Fibroblast of villous mesenchyme (primary cell): Measurements from ENCODE around the gene SLC22A23. TPM values are rescaled to one million over a fixed set of nuclear protein-coding genes. Genes with fewer than 3 reads are reported as not detected.

Source experiments
- DNase-seq: peaks from one replicate; pipeline ENCODE4 v3.0.0-alpha.2; 2010; ENCODE audit warnings: low read depth
- H3K4me3 ChIP-seq: 2 replicates; pipeline ENCODE4 v1.5.1; 2011; ENCODE audit warnings: low read depth, mild to moderate bottlenecking, low read length
- CTCF ChIP-seq: IDR thresholded peaks from 2 replicates; pipeline ENCODE4 v1.5.1; 2012; ENCODE audit warnings: low read depth, mild to moderate bottlenecking, low read length; ENCODE audit not compliant: insufficient read depth
- total RNA-seq: library from RNA; depleted of rRNA; stranded (reverse); fragments of >200 nt; gene quantifications from 2 replicates; pipeline ENCODE4 v1.2.3, GENCODE V29; 2012

SLC22A23 gene
- total RNA-seq, 1 donor = 2.2 TPM

DNA sequence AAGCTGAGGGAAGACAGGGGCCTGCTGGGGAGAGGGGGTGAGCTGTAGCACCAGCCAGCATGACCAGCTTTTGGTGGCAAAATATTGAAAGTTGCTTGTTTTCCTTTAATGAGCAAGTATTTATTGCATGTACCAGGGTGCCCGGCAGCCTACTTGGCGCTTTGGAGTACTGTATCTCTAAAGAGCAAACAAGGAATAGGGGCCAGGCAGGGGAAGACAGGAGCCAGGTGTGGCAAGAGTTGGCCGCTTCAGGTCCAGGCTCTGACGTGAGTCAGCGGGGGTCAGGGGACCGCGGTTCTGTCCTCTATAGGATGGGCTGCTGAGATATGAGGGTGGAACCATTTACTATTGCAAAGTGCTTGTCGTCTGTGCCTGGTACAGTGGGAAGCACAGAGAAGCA, 135.0 kb downstream of the SLC22A23 start:
- no peak for TF ChIP-seq CTCF
- H3K4me3 ChIP-seq = no peak overlapping the region
- no peak for DNase-seq

DNA sequence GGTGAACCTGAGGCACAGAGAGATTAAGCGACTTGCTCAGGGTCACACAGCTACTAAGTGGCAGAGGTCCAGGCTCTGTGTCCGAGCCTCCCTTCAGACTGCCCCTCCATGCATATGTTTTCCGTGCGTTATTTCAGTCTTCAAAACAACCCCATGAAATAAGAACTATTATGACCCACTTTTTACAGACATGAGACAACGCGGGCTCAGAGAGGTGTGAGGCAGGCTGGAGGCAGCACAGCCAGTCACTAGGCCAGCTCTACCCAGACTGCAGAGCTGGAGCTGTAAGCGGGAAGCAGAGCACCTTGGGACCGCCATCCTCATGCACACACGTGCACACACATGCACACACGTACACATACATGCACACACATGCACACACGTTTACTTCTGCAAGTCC, 135.8 kb downstream of the SLC22A23 start:
- no peak for TF ChIP-seq CTCF
- no peak overlapping the region for H3K4me3 ChIP-seq
- DNase-seq = no peak

- DNase-seq = no peak
- TF ChIP-seq CTCF = no peak
- no peak overlapping the region for H3K4me3 ChIP-seq
Observed at GRCh38 chr6:3320238-3320811, 136.5 kb downstream of the SLC22A23 start.

DNA sequence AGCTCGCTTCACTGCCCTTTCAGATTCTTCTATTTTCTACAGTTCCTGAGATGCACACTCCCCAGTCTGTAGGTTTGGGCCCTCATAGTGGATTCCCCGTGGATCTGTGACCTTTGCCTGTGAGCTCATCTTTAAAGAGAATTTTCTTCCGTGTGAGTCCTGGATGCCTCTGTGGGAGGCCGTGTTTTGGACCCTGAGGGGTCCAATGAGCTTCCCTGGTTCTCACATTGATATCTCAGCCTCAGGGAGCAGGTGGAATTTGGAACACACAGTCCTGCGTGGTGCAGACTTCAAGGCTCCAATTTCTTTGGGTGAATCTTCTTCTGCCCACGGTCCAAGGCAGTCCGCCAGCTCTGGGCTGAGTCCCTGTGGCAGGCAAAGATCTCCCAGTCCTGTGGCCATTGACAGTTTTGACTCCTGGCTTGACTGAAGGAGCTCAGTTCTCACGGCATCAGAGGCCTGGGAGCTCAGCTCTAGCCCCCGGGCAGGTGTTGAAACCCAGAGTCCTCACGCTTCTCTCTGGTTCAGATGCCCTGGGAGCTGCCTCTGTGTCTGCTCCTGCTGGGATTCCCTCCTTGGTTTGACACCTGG, 137.1 kb downstream of the SLC22A23 start:
- no peak for DNase-seq
- H3K4me3 ChIP-seq = no peak overlapping the region
- no peak for TF ChIP-seq CTCF

- H3K4me3 ChIP-seq = no peak overlapping the region
- no peak for DNase-seq
- TF ChIP-seq CTCF = no peak
Observed at GRCh38 chr6:3318821-3319540, 137.9 kb downstream of the SLC22A23 start.

DNA sequence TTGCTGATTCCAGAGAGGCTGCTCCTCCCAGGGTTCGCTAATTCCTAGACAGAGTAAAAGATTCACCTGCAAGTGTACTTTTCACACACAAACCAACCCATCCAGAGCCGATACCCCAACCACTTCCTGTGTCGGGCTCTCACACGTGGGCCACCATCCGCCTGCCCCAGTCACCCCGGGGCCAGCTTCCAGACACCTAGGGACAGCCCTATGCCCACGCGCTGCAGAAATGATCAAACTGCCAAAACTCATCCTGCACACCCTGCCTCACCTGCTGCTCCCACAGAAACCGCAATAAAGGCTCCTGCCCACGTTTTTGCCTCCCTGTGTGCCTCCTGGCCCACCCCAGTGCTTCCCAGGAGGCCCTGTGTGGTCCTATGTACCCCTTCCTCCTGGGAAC, 138.6 kb downstream of the SLC22A23 start:
- TF ChIP-seq CTCF = no peak
- DNase-seq = no peak
- H3K4me3 ChIP-seq = no peak overlapping the region
